ENCODE results near the gene PELI2.

DNA sequence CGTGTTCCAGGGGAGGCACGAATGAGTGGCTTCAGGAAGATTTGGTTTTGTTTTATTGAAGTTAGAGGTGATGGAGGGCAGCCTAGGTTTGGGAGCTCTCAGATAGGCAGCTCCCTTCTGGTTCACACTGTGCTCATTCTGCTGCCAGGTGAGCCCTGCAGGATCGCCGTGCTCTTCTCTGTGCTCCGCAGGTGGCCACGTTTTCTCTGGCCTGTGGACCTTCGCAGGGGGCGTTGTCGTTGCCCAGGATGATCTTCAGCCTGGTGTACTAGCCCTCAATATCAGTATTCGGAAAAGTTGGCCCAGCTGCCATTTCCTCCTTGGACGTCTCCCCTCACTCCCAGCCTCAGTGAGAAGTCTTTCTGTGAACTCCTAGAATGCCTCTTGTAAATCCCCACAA lies 69.5 kb downstream of the PELI2 start:
- TF ChIP-seq, protein P1, sequence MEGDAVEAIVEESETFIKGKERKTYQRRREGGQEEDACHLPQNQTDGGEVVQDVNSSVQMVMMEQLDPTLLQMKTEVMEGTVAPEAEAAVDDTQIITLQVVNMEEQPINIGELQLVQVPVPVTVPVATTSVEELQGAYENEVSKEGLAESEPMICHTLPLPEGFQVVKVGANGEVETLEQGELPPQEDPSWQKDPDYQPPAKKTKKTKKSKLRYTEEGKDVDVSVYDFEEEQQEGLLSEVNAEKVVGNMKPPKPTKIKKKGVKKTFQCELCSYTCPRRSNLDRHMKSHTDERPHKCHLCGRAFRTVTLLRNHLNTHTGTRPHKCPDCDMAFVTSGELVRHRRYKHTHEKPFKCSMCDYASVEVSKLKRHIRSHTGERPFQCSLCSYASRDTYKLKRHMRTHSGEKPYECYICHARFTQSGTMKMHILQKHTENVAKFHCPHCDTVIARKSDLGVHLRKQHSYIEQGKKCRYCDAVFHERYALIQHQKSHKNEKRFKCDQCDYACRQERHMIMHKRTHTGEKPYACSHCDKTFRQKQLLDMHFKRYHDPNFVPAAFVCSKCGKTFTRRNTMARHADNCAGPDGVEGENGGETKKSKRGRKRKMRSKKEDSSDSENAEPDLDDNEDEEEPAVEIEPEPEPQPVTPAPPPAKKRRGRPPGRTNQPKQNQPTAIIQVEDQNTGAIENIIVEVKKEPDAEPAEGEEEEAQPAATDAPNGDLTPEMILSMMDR (conservative IDR thresholded peaks at IDR 0.05; ENCODE audit: low read depth, low read length) = no peak
- TF ChIP-seq RAD21 (IDR thresholded peaks at IDR 0.05; ENCODE audit: low read length) = no peak
- TF ChIP-seq, protein P2, sequence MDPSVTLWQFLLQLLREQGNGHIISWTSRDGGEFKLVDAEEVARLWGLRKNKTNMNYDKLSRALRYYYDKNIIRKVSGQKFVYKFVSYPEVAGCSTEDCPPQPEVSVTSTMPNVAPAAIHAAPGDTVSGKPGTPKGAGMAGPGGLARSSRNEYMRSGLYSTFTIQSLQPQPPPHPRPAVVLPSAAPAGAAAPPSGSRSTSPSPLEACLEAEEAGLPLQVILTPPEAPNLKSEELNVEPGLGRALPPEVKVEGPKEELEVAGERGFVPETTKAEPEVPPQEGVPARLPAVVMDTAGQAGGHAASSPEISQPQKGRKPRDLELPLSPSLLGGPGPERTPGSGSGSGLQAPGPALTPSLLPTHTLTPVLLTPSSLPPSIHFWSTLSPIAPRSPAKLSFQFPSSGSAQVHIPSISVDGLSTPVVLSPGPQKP (IDR thresholded peaks at IDR 0.05; ENCODE audit: borderline replicate concordance, low read depth, low read length) = no peak
- no peak for TF ChIP-seq POLR2A (IDR thresholded peaks at IDR 0.05; ENCODE audit: low read depth, low read length)
- no peak for TF ChIP-seq CEBPB (IDR thresholded peaks at IDR 0.05; ENCODE audit: low read depth, low read length)
- TF ChIP-seq MAFK (IDR thresholded peaks at IDR 0.05; ENCODE audit: low read depth, low read length) = no peak
- no peak for TF ChIP-seq RFX5 (IDR thresholded peaks at IDR 0.05; ENCODE audit: low read depth, low read length)
- TF ChIP-seq CHD1 (IDR thresholded peaks at IDR 0.05; ENCODE audit: low read depth, low read length) = no peak
- TF ChIP-seq NFE2L2 (IDR thresholded peaks at IDR 0.05; ENCODE audit: low read depth, low read length) = no peak
- TF ChIP-seq BHLHE40 (IDR thresholded peaks at IDR 0.05; ENCODE audit: low read depth, low read length) = no peak
- TF ChIP-seq SMC3 (IDR thresholded peaks at IDR 0.05; ENCODE audit: low read depth, low read length) = no peak
- no peak for TF ChIP-seq MXI1 (IDR thresholded peaks at IDR 0.05; ENCODE audit: borderline replicate concordance, low read depth, low read length)
- no peak for TF ChIP-seq RCOR1 (IDR thresholded peaks at IDR 0.05; ENCODE audit: insufficient replicate concordance, low read length)
- TF ChIP-seq, protein P3, sequence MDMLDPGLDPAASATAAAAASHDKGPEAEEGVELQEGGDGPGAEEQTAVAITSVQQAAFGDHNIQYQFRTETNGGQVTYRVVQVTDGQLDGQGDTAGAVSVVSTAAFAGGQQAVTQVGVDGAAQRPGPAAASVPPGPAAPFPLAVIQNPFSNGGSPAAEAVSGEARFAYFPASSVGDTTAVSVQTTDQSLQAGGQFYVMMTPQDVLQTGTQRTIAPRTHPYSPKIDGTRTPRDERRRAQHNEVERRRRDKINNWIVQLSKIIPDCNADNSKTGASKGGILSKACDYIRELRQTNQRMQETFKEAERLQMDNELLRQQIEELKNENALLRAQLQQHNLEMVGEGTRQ (IDR thresholded peaks at IDR 0.05; ENCODE audit: low read depth, low read length) = no peak
